ENCODE measurements around the gene DPH2.

DNA sequence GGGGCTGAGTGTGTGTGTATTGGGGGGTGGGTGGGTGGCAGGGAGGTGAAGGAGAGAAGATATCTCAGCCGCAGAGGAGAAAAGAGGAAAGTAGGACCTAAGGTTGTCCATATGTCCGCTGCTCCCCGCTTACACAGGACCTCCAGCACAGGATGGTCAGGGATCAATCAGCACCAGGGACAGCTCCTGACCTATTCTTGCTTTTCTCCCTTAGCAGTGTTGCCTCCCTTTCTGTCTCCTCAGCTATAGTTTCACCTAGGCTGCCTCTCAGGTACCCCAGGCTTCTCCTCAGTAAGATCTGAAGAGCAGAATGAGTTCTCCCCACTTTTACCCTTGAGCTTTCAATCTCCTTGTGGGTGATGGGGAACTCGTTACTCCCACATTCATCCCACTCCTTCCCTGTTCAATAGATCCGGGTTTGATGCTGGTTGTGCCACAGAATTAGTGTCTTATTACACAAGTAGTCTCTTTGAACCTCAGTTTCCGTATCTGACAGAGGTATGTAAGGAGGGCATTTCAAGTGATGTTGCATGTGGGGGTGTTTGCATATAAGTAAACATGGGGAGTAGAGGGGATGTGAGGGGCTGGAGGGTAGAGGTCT lies 1.4 kb upstream of the DPH2 start:
- TF ChIP-seq POLR2A (IDR thresholded peaks at IDR 0.05), result no peak
- TF ChIP-seq, protein P1, sequence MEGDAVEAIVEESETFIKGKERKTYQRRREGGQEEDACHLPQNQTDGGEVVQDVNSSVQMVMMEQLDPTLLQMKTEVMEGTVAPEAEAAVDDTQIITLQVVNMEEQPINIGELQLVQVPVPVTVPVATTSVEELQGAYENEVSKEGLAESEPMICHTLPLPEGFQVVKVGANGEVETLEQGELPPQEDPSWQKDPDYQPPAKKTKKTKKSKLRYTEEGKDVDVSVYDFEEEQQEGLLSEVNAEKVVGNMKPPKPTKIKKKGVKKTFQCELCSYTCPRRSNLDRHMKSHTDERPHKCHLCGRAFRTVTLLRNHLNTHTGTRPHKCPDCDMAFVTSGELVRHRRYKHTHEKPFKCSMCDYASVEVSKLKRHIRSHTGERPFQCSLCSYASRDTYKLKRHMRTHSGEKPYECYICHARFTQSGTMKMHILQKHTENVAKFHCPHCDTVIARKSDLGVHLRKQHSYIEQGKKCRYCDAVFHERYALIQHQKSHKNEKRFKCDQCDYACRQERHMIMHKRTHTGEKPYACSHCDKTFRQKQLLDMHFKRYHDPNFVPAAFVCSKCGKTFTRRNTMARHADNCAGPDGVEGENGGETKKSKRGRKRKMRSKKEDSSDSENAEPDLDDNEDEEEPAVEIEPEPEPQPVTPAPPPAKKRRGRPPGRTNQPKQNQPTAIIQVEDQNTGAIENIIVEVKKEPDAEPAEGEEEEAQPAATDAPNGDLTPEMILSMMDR (IDR thresholded peaks at IDR 0.05), result no peak

All from uterus (tissue), 2 donors.